Colon (tissue), 2 donors: ENCODE results near the gene TSHR.
"Not testable (repeated sequence)": the region's sequence is repeated elsewhere in the genome, so short reads cannot be mapped to it uniquely, and the experiment has no call there.

ENCODE experiments used
- FAIRE-seq: peaks from 2 replicates; lab custom pipeline; 2012; peaks lifted over from hg19 to GRCh38; lab: Jason Lieb, UNC
- donor health status: control.
- donor health status: control.

Gene TSHR

DNA sequence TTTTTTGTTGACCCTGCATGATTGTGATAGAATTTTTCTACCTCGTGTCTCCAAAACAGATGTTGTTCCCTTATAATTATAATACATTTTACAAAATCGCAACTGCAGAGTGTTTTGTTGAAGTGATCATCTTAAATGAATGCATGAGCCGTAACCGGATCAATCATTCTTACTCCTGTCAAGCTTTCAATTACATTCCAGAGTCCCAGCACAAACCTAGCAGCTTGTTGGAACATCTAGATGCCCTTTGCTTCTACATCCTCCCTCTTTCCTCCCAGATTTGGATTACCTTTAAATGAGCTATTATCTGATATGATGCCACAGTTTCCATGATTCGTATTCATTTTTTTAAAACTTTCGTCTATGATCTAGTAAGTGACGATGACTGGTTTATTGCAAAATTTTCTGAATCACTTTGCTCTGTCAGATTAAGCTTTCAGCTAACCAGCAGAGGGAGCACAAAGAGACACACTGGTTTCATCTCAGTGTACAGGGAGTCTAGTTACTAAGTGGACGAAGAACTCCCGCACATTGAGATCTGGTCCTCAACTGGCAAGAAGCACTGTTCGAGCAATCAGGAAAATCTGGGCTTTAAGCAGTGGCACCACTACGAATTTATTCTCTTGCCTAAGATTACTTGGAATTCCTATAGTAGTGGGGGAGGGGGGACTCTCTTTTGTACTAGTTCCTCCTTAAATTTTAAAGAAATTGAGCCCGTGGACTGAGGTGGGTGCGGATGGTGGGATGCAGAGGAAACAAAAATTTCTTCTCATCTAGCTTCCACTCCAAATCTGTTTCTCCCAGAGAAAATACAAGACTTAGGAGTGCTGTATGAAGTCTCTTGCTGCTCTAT is 40.9 kb downstream of the TSHR start:
- peak; percentile 31 for FAIRE-seq

GRCh38 chr14:81001447-81001846 is 46.0 kb downstream of the TSHR start:
- no peak for FAIRE-seq

DNA sequence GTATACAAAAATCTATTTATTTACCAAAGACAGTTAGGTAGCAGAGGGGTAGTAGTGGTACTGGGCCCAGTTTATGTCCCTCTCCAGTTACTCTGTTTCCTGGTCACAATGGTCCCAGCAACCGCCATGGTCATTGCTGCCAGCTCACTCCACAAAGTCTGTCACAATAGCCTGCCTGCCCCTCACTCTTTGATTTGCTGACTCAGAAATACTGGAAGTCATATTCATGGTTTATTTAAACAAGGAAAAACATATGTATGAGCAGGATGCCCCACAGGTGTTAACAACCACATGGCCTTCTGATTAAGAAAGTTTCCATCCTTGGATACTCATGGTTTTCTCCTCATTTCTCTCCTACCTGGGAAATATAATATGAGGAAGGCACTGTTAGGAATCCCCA is 49.2 kb downstream of the TSHR start:
- FAIRE-seq = no peak

DNA sequence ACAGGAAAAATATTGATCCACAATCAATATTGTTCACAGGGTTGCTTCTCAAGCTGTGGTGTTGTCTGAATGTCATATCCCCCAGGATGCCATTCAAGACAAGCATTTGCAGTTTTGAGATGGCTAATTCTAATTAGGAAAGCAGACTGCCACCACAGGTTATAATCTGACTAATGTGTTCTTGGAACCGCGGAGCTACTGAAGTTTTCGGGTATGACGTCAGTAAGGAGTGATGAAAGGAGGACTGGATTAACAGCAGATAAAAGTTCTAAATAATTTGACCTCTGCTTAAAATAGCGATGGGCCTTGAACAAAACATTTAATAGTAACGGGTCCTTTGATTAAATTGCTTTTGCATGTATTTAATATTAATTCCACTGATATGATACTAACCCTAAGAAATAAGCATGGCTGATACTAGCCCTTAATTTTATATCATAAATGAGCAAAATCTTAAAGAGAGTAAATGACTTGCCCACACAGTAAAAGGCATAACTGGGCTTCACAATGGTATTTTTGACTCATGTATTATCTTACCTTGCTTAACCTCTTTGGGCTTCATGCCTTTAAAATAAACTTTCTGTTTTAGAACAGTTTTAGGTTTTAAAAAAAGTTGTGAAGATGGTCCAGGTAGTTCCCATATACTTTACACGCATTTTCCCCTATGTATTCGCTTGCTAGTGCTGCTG is 50.3 kb downstream of the TSHR start:
- no peak for FAIRE-seq

GRCh38 chr14:81006266-81006665 is 50.8 kb downstream of the TSHR start:
- FAIRE-seq = no peak

- FAIRE-seq = no peak
Measured at GRCh38 chr14:81007131-81007530, 51.7 kb downstream of the TSHR start.

DNA sequence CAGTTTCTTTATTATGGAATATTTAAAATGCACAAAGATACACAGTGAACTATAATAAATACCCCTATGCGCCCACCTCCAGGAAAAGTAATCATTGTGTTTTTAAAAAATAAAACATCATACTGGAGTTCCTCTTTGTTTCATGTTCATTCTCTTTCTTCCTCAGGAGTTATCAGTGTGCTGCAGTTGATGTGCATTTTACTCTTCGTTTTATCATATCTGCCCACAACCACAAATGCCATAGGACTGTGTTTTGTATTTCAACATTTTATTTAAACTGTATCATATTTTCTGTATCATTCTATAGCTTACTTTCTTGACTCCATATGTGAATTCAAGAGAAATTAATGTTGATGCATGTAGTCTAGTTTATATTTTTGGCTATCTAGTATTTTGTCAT is 53.9 kb downstream of the TSHR start:
- FAIRE-seq = no peak

DNA sequence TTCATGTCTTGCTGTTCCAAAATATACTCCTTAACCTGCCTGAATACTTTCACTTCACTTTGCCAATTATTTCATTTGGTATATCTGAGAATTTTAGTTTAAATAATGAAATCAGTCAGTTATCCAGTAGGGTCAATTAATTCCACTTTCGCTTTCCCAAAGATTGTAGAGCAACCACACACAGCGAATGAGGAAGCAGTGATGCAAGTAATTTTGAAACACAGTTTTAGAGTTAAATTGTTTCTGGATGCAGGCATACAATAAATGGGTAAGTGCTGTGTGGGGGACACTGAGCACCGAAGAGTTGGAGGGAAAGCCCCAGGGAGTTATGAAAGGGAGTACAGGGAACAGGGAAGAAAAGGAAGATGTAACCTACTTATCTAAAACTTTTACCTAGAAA is 62.8 kb downstream of the TSHR start:
- no peak for FAIRE-seq

- FAIRE-seq = no peak
Measured at GRCh38 chr14:81018684-81019083, 63.3 kb downstream of the TSHR start.

DNA sequence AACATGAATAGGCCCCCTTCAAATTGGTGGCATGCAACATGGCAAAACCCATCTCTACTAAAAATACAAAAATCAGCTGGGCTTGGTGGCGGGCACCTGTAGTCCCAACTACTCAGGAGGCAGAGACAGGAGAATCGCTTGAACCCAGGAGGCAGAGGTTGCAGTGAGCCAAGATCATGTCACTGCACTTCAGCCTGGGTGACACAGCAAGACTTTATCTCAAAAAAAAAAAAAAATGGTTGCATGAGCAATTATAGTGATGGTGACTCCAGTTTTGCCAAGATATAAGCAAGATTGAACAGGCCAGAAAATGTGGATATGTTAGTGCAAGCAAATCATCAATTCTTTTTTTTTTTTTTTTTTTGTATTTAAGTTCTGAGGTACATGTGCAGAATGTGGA is 63.7 kb downstream of the TSHR start:
- FAIRE-seq = not testable (repeated sequence)

GRCh38 chr14:81023095-81023710 is 67.8 kb downstream of the TSHR start:
- no peak for FAIRE-seq

DNA sequence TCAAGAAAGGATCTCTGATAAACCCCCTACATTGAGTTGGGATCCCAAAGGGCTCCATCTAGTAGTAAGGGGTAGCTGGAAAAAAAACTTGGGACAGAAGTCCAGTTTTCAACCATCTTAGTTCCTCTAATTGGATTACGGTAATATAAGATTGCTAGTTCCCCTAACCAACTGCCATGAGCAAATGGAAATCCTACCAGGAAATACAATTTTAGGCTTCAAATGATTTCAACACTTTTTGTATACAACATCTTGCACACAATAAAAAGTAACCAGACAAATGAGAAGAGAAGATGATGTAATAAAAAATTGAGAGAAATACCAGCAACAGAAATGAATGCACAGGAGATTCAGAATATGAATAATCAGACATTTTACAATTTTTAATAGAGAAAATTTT is 73.0 kb downstream of the TSHR start:
- no peak for FAIRE-seq

DNA sequence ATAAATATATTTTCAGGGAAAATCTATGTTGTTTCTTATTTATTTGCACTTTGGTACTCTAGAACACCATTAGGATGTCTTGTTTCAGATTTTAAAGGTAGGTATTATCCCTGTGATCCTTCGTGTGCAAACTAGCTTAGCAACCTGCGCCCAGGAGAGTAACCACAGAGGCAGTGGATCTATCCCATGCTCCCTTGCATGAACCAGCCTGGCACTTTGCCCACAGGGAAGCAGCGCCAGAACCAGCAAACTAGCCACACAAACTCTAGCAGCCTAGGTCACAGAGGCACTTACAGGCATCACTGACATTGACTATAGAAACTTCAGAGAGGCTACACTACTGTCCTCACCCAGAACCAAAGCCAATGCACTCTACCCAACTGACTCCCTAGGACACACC is 76.1 kb downstream of the TSHR start:
- FAIRE-seq = no peak

GRCh38 chr14:81033698-81034240 is 78.3 kb downstream of the TSHR start:
- no peak for FAIRE-seq

GRCh38 chr14:81042438-81042837 is 87.0 kb downstream of the TSHR start:
- no peak for FAIRE-seq

DNA sequence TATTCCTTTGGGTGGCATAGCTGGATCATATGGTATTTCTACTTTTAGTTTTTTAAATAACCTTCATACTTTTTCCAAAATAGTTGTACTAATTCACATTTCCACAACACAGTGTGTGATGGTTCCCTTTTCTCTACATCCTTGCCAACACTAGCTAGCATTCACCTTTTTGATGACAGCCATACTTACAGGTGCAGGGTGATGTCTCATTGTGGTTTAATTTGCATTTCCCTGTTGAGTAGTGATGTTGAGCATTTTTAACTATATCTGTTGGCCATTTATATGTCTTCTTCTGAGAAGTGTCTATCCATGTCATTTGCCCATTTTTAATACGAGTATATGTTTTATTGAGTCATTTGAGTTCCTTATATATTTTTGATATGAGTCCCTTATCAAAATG is 96.1 kb downstream of the TSHR start:
- FAIRE-seq = no peak

DNA sequence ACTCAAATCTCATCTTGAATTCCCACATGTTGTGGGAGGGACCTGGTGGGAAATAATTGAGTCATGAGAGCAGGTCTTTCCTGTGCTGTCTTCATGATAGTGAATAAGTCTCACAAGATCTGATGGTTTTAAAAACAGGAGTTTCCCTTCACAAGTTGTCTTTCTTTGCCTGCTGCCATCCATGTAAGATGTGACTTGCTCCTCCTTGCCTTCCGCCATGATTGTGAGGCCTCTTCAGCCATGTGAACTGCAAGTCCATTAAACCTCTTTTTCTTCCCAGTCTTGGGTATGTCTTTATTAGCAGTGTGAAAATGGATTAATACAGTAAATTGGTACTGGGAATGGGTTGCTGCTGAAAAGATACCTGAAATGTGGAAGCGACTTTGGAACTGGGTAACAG is 98.6 kb downstream of the TSHR start:
- not testable (repeated sequence) for FAIRE-seq

GRCh38 chr14:81055971-81056370 is 100.5 kb downstream of the TSHR start:
- FAIRE-seq = no peak

DNA sequence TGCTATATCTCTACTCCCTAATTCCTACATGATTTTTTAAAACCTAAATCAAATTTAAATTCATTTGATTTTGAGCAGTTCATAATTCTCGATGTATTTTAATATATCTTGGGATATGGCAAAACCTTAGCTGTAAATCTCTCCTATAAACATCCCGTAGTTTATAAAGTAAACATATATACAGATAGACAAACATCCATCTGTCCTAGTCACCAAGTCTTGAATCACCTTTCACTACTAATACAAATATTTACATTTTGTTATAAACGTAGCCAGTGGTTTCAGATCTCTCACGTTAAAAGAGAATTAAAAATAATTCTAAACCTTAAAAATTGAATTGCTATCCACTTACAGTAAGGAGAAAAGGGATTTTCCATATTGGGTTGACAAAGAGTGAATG is 107.0 kb downstream of the TSHR start:
- peak; percentile 68 for FAIRE-seq

GRCh38 chr14:81062816-81063215 is 107.4 kb downstream of the TSHR start:
- no peak for FAIRE-seq

- FAIRE-seq = no peak
Measured at GRCh38 chr14:81066672-81067071, 111.3 kb downstream of the TSHR start.

GRCh38 chr14:81067156-81067555 is 111.7 kb downstream of the TSHR start:
- no peak for FAIRE-seq

GRCh38 chr14:81068176-81068782 is 112.9 kb downstream of the TSHR start:
- FAIRE-seq = no peak
